GM23248 (cell line): Measurements from ENCODE around the gene FBXL22. TPM values are rescaled to one million over a fixed set of nuclear protein-coding genes. Genes with fewer than 3 reads are reported as not detected.
A peak's percentile ranks its signal among the peaks of the same experiment; 100 is the strongest.
"Not testable (repeated sequence)": the region's sequence is repeated elsewhere in the genome, so short reads cannot be mapped to it uniquely, and the experiment has no call there.

ENCODE experiments used
- DNase-seq: peaks from one replicate; pipeline ENCODE4 v3.0.0-alpha.2; 2015
- H2AFZ ChIP-seq: fragments of 200-600 bp; sonication (generic); 2 replicates; pipeline ENCODE4 v1.6.1; 2016; ENCODE audit warnings: antibody characterized with exemption
- H3F3A ChIP-seq: fragments of 200-600 bp; sonication (generic); 2 replicates; pipeline ENCODE4 v1.6.1; 2016; ENCODE audit warnings: mild to moderate bottlenecking, antibody characterized with exemption, mixed run types; ENCODE audit not compliant: insufficient read depth
- H3K27ac ChIP-seq: fragments of 200-600 bp; sonication (generic); 2 replicates; pipeline ENCODE4 v1.5.1; 2016; ENCODE audit warnings: mild to moderate bottlenecking
- H3K27me3 ChIP-seq: fragments of 200-600 bp; sonication (generic); replicated peaks from 2 replicates; pipeline ENCODE4 v1.6.1; 2016; ENCODE audit warnings: mild to moderate bottlenecking; ENCODE audit not compliant: insufficient read depth
- H3K36me3 ChIP-seq: fragments of 200-600 bp; sonication (generic); 2 replicates; pipeline ENCODE4 v1.6.1; 2016; ENCODE audit warnings: low read depth, mild to moderate bottlenecking
- H3K4me1 ChIP-seq: fragments of 200-600 bp; sonication (generic); 2 replicates; pipeline ENCODE4 v1.6.1; 2016; ENCODE audit warnings: mild to moderate bottlenecking; ENCODE audit not compliant: insufficient read depth
- H3K4me2 ChIP-seq: fragments of 200-600 bp; sonication (generic); one replicate; pipeline ENCODE4 v1.6.1; 2016; ENCODE audit warnings: mild to moderate bottlenecking; ENCODE audit not compliant: unreplicated experiment
- H3K4me3 ChIP-seq: fragments of 200-600 bp; sonication (generic); 2 replicates; pipeline ENCODE4 v1.5.1; 2016; ENCODE audit warnings: mild to moderate bottlenecking
- H3K79me2 ChIP-seq: fragments of 200-600 bp; sonication (generic); 2 replicates; pipeline ENCODE4 v1.6.1; 2016; ENCODE audit warnings: mild to moderate bottlenecking; ENCODE audit not compliant: insufficient read depth
- H3K9ac ChIP-seq: fragments of 200-600 bp; sonication (generic); 2 replicates; pipeline ENCODE4 v1.6.1; 2016; ENCODE audit warnings: mild to moderate bottlenecking
- H3K9me2 ChIP-seq: fragments of 200-600 bp; sonication (generic); 2 replicates; pipeline ENCODE4 v1.6.1; 2016; ENCODE audit warnings: mixed run types, mild to moderate bottlenecking, moderate library complexity; ENCODE audit not compliant: insufficient read depth
- H3K9me3 ChIP-seq: fragments of 200-600 bp; sonication (generic); one replicate; pipeline ENCODE4 v1.6.1; 2017; ENCODE audit warnings: low read depth
- H4K20me1 ChIP-seq: fragments of 200-600 bp; sonication (generic); 2 replicates; pipeline ENCODE4 v1.6.0; 2016; ENCODE audit not compliant: insufficient read depth
- EZH2 ChIP-seq: fragments of 200-600 bp; sonication (generic); IDR thresholded peaks from 2 replicates; pipeline ENCODE4 v1.6.1; 2018; ENCODE audit warnings: antibody characterized with exemption, mild to moderate bottlenecking; ENCODE audit not compliant: insufficient read depth, poor library complexity, severe bottlenecking
- EZH2phosphoT487 ChIP-seq: fragments of 200-600 bp; sonication (generic); IDR thresholded peaks from 2 replicates; pipeline ENCODE4 v1.6.1; 2018; ENCODE audit warnings: antibody characterized with exemption, moderate library complexity, mild to moderate bottlenecking, low read depth; ENCODE audit not compliant: insufficient read depth
- whole genome bisulfite sequencing, 2 experiments: methylation state at CpG; one replicate each; pipeline ENCODE4 v1.1.6; 2015 to 2017; ENCODE audit warnings: low lambda C conversion rate in 2 of 2, low coverage in 1 of 2; ENCODE audit errors: missing lambda C conversion rate in 2 of 2; 5-methylcytosine and 5-hydroxymethylcytosine counted together
- in situ Hi-C: fragments of 300-500 bp; cut with MboI; formaldehyde crosslinking; loops from 2 replicates; pipeline ENCODE4 v1.15.0; 2020
- polyA plus RNA-seq: library from polyadenylated mRNA; unstranded; fragments of >200 nt; fragmentation: Nextera tagmentation; extraction: Ambion mirVana; gene quantifications from 2 replicates; pipeline ENCODE4 v1.2.1, GENCODE V29; 2016
- total RNA-seq: library from RNA; depleted of rRNA; stranded (reverse); fragments of >200 nt; shearing (Covaris generic); gene quantifications from 2 replicates; pipeline ENCODE4 v1.2.3, GENCODE V29; 2014

FBXL22 gene
- total and polyA plus RNA-seq, 2 experiments from 2014 or later = 0.32 to 1.4 TPM

DNA sequence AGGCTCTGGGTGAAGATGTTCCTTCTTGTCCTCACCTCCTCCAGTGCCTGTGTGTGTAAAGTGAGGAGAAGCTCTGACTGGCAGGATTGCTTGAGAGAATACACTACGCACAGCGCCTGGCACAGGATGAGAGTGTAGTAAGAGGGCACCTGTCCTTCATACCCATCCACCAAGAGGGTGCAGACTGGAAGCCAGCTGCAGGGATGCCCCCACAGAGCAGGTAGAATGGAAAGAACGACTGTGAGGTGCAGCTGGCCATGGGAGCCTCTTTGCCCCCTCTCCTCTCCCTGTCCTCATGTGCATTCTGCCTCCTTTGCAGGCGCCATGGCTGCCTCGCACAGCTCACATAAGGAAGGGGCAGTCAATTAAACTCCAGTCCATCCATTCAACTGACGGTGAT is 12.3 kb downstream of the FBXL22 start:
- Histone ChIP-seq H3K4me2 (no peak overlapping the region), H3K4me3 (no peak overlapping the region), H4K20me1 (no peaks in the 10 kb centered on the region), H3K9ac (no peak overlapping the region), H3K9me3 (no peaks in the 10 kb centered on the region), H3K27ac (no peak overlapping the region), H3K9me2 (no peaks in the 10 kb centered on the region), H3K79me2 (no peaks in the 10 kb centered on the region), H3F3A (peaks cover 23% of the 10 kb centered on the region), H2AFZ (no peak overlapping the region), H3K27me3 (no peaks in the 10 kb centered on the region), H3K36me3 (peaks cover 5% of the 10 kb centered on the region; the same call in 1 of the 2 replicates), H3K4me1 (peaks cover 12% of the 10 kb centered on the region)
- in situ Hi-C loops = no loop called here
- WGBS, 2 experiments = 75 to 78% methylated on average over 6 of the region's 6 CpGs
- TF ChIP-seq EZH2phosphoT487 (no peak), EZH2 (no peak)
- no peak for DNase-seq

DNA sequence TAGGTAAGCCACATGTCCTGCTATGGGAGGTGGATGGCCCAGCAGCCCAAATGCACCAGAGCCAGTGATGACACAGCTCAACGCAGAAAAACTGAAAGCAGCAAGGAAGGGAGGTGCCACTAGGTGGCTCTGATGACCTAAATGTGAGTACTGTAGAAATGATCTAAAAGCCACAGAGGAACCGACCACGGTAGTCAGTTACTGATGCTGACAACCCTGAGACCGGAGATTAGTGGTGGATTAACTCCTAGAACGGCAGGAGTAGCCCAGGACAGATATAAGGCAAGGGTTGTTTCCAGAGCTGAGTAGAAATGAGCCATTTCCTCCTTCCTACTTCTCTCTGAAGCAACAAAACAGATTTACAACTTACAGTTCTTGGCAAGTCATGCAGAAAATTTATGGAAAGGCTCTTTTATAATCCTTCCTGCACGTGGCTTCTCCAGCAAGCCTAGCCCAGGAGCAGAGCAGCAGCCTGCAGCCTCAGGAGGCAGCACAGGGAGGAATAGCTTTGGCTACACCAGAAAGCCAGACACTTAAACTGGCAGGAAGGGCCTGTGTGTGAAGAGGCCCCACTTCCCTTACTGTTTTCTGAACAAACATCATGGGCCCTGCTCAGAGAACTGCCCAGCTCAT is 13.1 kb downstream of the FBXL22 start:
- H3K79me2 ChIP-seq = no peaks in the 10 kb centered on the region
- 4% methylated on average over 6 of the region's 6 CpGs for WGBS, 2 experiments
- no peaks in the 10 kb centered on the region for H4K20me1 ChIP-seq
- no peaks in the 10 kb centered on the region for H3K27me3 ChIP-seq
- in situ Hi-C loops = no loop called here
- no peak for TF ChIP-seq EZH2phosphoT487
- TF ChIP-seq EZH2 = no peak
- H3K27ac ChIP-seq = peak overlapping the region; percentile 72
- H3K9me2 ChIP-seq = no peaks in the 10 kb centered on the region
- peaks cover 12% of the 10 kb centered on the region for H3K4me1 ChIP-seq
- H3K9me3 ChIP-seq = no peaks in the 10 kb centered on the region
- no peak overlapping the region for H3K4me3 ChIP-seq
- peaks cover 23% of the 10 kb centered on the region for H3F3A ChIP-seq
- H2AFZ ChIP-seq = peak overlapping the region; percentile 63; the same call in 1 of the 2 replicates
- peak overlapping the region; percentile 41 for H3K9ac ChIP-seq
- H3K4me2 ChIP-seq = peak overlapping the region; percentile 34
- peak; percentile 90 for DNase-seq
- peaks cover 10% of the 10 kb centered on the region; the same call in 1 of the 2 replicates for H3K36me3 ChIP-seq

DNA sequence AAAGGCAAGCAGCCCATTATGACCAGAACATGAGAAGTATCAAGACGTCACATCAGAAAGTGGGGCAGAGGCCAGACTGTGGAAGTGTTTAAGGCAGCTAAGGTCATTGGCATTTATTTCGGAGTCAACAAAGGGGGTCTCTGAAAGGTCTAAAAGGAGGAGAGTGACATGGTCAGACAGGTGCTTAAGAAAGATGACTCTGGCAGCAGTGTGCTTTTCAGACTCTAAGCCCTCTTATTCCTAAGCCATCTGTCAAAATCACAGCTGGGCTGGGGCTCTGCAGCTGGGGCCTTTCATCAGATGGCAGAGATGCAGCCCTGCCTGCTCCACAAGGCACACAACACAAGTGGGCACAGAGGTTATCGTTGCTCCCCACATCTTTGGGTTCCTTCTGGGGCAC is 14.0 kb downstream of the FBXL22 start:
- Histone ChIP-seq H3K27ac (no peak overlapping the region), H4K20me1 (no peaks in the 10 kb centered on the region), H3K36me3 (peaks cover 10% of the 10 kb centered on the region; the same call in 1 of the 2 replicates), H3K4me3 (no peak overlapping the region), H3K27me3 (no peaks in the 10 kb centered on the region), H3F3A (peaks cover 23% of the 10 kb centered on the region), H3K9ac (no peak overlapping the region), H3K79me2 (no peaks in the 10 kb centered on the region), H3K9me3 (no peaks in the 10 kb centered on the region), H2AFZ (no peak overlapping the region), H3K9me2 (no peaks in the 10 kb centered on the region), H3K4me2 (no peak overlapping the region), H3K4me1 (peaks cover 12% of the 10 kb centered on the region)
- 47 to 59% methylated on average over 3 of the region's 3 CpGs for WGBS, 2 experiments
- DNase-seq = no peak
- in situ Hi-C loops = no loop called here
- TF ChIP-seq EZH2 = no peak
- TF ChIP-seq EZH2phosphoT487 = no peak

DNA sequence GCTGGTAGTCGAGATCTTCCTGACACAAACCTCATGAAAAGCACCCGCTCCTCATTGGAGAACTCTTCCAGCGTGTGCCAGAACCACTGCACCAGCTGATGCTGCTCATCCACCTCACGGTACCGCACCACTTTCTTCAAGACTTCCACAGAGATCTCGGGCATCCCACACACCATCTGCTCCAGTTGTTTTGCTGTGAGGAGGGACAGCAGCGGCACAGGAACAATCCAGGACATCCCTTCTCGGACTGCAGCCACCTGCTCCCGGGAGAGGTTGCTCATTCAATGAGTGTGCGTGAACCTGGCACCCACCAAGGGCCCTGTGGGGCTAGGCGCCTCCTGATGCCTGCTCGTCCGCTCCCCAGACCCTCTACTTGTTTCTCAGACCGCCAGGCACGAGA is 15.1 kb downstream of the FBXL22 start:
- H3K9me3 ChIP-seq = no peaks in the 10 kb centered on the region
- no peaks in the 10 kb centered on the region for H3K27me3 ChIP-seq
- H3K4me2 ChIP-seq = no peak overlapping the region
- DNase-seq = no peak
- H3K9ac ChIP-seq = no peak overlapping the region
- H3K27ac ChIP-seq = no peak overlapping the region
- no peak overlapping the region for H2AFZ ChIP-seq
- no peaks in the 10 kb centered on the region for H3K9me2 ChIP-seq
- H3K36me3 ChIP-seq = peaks cover 10% of the 10 kb centered on the region; the same call in 1 of the 2 replicates
- WGBS, 2 experiments = 93 to 97% methylated on average over 15 of the region's 15 CpGs
- peaks cover 12% of the 10 kb centered on the region for H3K4me1 ChIP-seq
- H3K4me3 ChIP-seq = no peak overlapping the region
- peaks cover 23% of the 10 kb centered on the region for H3F3A ChIP-seq
- no peaks in the 10 kb centered on the region for H4K20me1 ChIP-seq
- no peak for TF ChIP-seq EZH2phosphoT487
- no peak for TF ChIP-seq EZH2
- no peaks in the 10 kb centered on the region for H3K79me2 ChIP-seq
- in situ Hi-C loops = no loop called here

DNA sequence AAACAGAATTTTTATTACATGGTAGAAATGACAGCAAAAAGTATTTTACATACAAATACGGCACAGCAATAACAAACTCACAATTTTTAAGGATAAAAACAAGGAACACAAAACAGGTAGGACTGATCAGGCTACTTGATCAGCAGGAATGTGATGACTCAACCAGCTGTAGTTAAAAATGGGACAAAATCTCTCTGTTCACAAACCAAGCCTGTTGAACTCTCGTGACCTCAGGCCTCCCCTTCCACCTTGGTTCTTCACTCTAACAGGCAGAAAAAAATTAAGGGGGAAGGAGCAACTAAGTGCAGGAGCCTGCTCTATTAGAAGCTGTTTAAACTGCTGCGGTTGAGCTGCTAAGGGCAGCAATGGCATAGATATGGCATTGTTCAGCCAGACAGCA is 18.7 kb downstream of the FBXL22 start:
- no peaks in the 10 kb centered on the region for H3K4me1 ChIP-seq
- no peak overlapping the region for H3K9ac ChIP-seq
- H2AFZ ChIP-seq = no peak overlapping the region
- no peaks in the 10 kb centered on the region for H3K9me3 ChIP-seq
- no peaks in the 10 kb centered on the region for H4K20me1 ChIP-seq
- TF ChIP-seq EZH2 = no peak
- no peak for TF ChIP-seq EZH2phosphoT487
- no peak overlapping the region for H3K27ac ChIP-seq
- H3F3A ChIP-seq = peaks cover 8% of the 10 kb centered on the region
- H3K36me3 ChIP-seq = peaks cover 6% of the 10 kb centered on the region; the same call in 1 of the 2 replicates
- H3K79me2 ChIP-seq = no peaks in the 10 kb centered on the region
- in situ Hi-C loops = no loop called here
- DNase-seq = no peak
- H3K4me3 ChIP-seq = no peak overlapping the region
- WGBS, 2 experiments = 94 to 97% methylated on average over 3 of the region's 3 CpGs
- no peaks in the 10 kb centered on the region for H3K9me2 ChIP-seq
- no peaks in the 10 kb centered on the region for H3K27me3 ChIP-seq
- no peak overlapping the region for H3K4me2 ChIP-seq

DNA sequence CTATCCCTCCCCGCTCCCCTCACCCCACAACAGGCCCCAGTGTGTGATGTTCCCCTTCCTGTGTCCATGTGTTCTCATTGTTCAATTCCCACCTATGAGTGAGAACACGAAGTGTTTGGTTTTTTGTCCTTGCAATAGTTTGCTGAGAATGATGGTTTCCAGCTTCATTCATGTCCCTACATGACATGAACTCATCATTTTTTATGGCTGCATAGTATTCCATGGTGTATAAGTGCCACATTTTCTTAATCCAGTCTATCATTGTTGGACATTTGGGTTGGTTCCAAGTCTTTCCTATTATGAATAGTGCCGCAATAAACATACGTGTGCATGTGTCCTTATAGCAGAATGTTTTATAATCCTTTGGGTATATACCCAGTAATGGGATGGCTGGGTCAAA is 20.0 kb downstream of the FBXL22 start:
- H3K79me2 ChIP-seq, H4K20me1 ChIP-seq, H3K4me3 ChIP-seq, H3K9ac ChIP-seq, H3K27ac ChIP-seq, H3K4me1 ChIP-seq, H3K4me2 ChIP-seq, H3K9me3 ChIP-seq, in situ Hi-C loops, H3K9me2 ChIP-seq, H2AFZ ChIP-seq, H3F3A ChIP-seq, DNase-seq, H3K27me3 ChIP-seq: not testable (repeated sequence)
- peaks cover 12% of the 10 kb centered on the region; the same call in 1 of the 2 replicates for H3K36me3 ChIP-seq
- 98% methylated on average over 3 to 4 of the region's 4 CpGs for WGBS, 2 experiments

DNA sequence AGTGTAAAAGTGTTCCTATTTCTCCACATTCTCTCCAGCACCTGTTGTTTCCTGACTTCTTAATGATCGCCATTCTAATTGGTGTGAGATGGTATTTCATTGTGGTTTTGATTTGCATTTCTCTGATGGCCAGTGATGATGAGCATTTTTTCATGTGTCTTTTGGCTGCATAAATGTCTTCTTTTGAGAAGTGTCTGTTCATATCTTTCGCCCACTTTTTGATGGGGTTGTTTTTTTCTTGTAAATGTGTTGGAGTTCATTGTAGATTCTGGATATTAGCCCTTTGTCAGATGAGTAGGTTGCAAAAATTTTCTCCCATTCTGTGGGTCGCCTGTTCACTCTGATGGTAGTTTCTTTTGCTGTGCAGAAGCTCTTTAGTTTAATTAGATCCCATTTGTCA is 20.4 kb downstream of the FBXL22 start:
- H2AFZ ChIP-seq, H3K4me1 ChIP-seq, H3K79me2 ChIP-seq, H3K9ac ChIP-seq, H3K4me3 ChIP-seq, H3K9me2 ChIP-seq, H3K27ac ChIP-seq, H3K9me3 ChIP-seq, H3K4me2 ChIP-seq, H3K27me3 ChIP-seq, H3F3A ChIP-seq, in situ Hi-C loops, H4K20me1 ChIP-seq, DNase-seq: not testable (repeated sequence)
- H3K36me3 ChIP-seq = peaks cover 17% of the 10 kb centered on the region; the same call in 1 of the 2 replicates
- 94 to 100% methylated on average over 2 to 3 of the region's 3 CpGs for WGBS, 2 experiments
